ENCODE measurements around the gene MID1.

DNA sequence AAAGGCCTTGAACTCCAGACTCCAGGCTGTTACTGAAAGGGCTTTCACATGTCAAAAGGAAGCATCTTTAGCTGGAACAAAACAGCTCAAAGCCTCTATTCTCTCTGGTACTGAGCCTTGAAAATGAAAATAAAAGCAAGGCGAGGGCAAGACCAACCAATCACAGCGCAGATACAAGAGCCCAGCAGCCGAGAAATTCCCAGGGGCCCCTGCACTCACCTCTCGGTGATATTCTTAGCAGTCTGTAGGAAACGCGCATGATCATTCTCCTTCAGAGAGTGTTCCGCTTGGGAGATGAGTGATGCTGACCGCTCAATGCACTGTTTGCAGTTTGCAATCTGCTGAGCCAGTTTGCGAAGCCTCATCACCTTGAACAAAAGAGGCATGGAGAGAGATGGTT, 138.1 kb downstream of the MID1 start:
- TF ChIP-seq POU2F2 (IDR thresholded peaks at IDR 0.05; ENCODE audit: low read depth, low read length) (no peak), POLR2A (IDR thresholded peaks at IDR 0.05; ENCODE audit: low read depth, low read length) (no peak), TAF1 (IDR thresholded peaks at IDR 0.05; ENCODE audit: low read depth, low read length) (no peak), POLR2AphosphoS5 (IDR thresholded peaks at IDR 0.05; ENCODE audit: low read depth, low read length) (no peak), SPI1 (IDR thresholded peaks at IDR 0.05; ENCODE audit: low read depth, low read length) (no peak), PAX5 (IDR thresholded peaks at IDR 0.05; ENCODE audit: insufficient read depth, low read length, severe bottlenecking) (no peak)
